Measurements from ENCODE around the gene LY9. TPM values are rescaled to one million over a fixed set of nuclear protein-coding genes. Genes with fewer than 3 reads are reported as not detected.
A peak's percentile ranks its signal among the peaks of the same experiment; 100 is the strongest.

LY9 gene
- total RNA-seq, 1 donor from 2014 or later = not detected

DNA sequence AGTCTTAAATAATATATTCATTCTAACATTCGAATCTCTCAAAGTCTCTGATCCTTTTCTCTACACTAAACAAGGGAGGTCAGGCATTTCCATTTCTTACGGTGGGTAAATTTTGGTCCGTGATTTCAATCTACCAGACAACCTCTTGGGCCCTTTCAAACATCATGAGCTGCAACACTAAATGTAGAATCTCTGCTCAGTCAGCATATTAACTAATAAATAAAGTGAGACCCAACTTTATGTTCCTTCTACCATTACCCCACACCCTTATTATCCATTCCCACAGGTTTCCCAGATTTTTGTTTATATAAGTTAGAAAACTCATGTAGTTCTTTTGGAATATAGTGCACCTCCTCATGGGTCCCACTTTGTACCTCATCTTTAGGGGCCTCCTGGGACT is 32.0 kb upstream of the LY9 start:
- Mint-ChIP-seq H3K9me3 (no peaks in the 10 kb centered on the region), H3K4me3 (no peak overlapping the region), H3K36me3 (no peaks in the 10 kb centered on the region), H3K4me1 (no peaks in the 10 kb centered on the region), H3K27me3 (ENCODE audit: insufficient read depth, low read depth) (peaks cover 2% of the 10 kb centered on the region), H3K27ac (no peak overlapping the region)
- no peak for DNase-seq (ENCODE audit: low spot score)
- TF ChIP-seq EZH2 (IDR thresholded peaks at IDR 0.05) (no peak), EZH2phosphoT487 (IDR thresholded peaks at IDR 0.05) (no peak)
- Histone ChIP-seq H3K36me3 (no peaks in the 10 kb centered on the region), H3K27ac (no peak overlapping the region), H3K4me1 (no peaks in the 10 kb centered on the region), H3K4me2 (no peak overlapping the region), H4K20me1 (ENCODE audit: low read depth) (no peaks in the 10 kb centered on the region), H3K9me3 (ENCODE audit: low read depth) (no peaks in the 10 kb centered on the region), H2AFZ (replicated peaks) (no peak overlapping the region), H3K27me3 (no peaks in the 10 kb centered on the region), H3K4me3 (no peak overlapping the region), H3K9ac (no peak overlapping the region), H3F3A (ENCODE audit: low read depth) (no peaks in the 10 kb centered on the region), H3K79me2 (ENCODE audit: low read depth) (no peaks in the 10 kb centered on the region)

- H2AFZ ChIP-seq (replicated peaks) = peak overlapping the region; percentile 59
- no peak overlapping the region for H3K4me2 ChIP-seq
- H3K27ac ChIP-seq = no peak overlapping the region
These were observed 28.3 kb upstream of the LY9 start for GRCh38 chr1:160767395-160768294.

GRCh38 chr1:160768295-160768657 is 27.7 kb upstream of the LY9 start:
- no peak overlapping the region for H3K4me3 Mint-ChIP-seq
- H3K36me3 Mint-ChIP-seq = no peaks in the 10 kb centered on the region
- no peak overlapping the region for H3K4me2 ChIP-seq
- no peaks in the 10 kb centered on the region for H3K79me2 ChIP-seq (ENCODE audit: low read depth)
- H3K4me3 ChIP-seq = no peak overlapping the region
- H3K27ac Mint-ChIP-seq = no peak overlapping the region
- no peaks in the 10 kb centered on the region for H3K4me1 Mint-ChIP-seq
- no peaks in the 10 kb centered on the region for H3K27me3 ChIP-seq
- H3K9ac ChIP-seq = no peak overlapping the region
- no peaks in the 10 kb centered on the region for H3K9me3 Mint-ChIP-seq
- peak; percentile 42 for DNase-seq (ENCODE audit: low spot score)
- H3K27me3 Mint-ChIP-seq (ENCODE audit: insufficient read depth, low read depth) = peaks cover 2% of the 10 kb centered on the region
- no peaks in the 10 kb centered on the region for H3F3A ChIP-seq (ENCODE audit: low read depth)
- no peak overlapping the region for H3K27ac ChIP-seq
- H3K36me3 ChIP-seq = no peaks in the 10 kb centered on the region
- H4K20me1 ChIP-seq (ENCODE audit: low read depth) = no peaks in the 10 kb centered on the region
- no peaks in the 10 kb centered on the region for H3K4me1 ChIP-seq
- no peaks in the 10 kb centered on the region for H3K9me3 ChIP-seq (ENCODE audit: low read depth)
- TF ChIP-seq EZH2phosphoT487 (IDR thresholded peaks at IDR 0.05) = no peak
- peak; percentile 60 for TF ChIP-seq CTCF (IDR thresholded peaks at IDR 0.05)
- peak overlapping the region; percentile 59 for H2AFZ ChIP-seq (replicated peaks)

More at GRCh38 chr1:160767395-160768294, 28.3 kb upstream of the LY9 start:
- Histone ChIP-seq H3F3A (ENCODE audit: low read depth) (no peaks in the 10 kb centered on the region), H3K27me3 (no peaks in the 10 kb centered on the region), H3K9ac (no peak overlapping the region), H3K9me3 (ENCODE audit: low read depth) (no peaks in the 10 kb centered on the region), H4K20me1 (ENCODE audit: low read depth) (no peaks in the 10 kb centered on the region), H3K36me3 (no peaks in the 10 kb centered on the region), H3K4me1 (no peaks in the 10 kb centered on the region), H3K4me3 (no peak overlapping the region), H3K79me2 (ENCODE audit: low read depth) (no peaks in the 10 kb centered on the region)
- TF ChIP-seq EZH2phosphoT487 (IDR thresholded peaks at IDR 0.05) = no peak
- no peak for TF ChIP-seq CTCF (IDR thresholded peaks at IDR 0.05)
- no peak for TF ChIP-seq EZH2 (IDR thresholded peaks at IDR 0.05)
- Mint-ChIP-seq H3K4me3 (no peak overlapping the region), H3K4me1 (no peaks in the 10 kb centered on the region), H3K36me3 (no peaks in the 10 kb centered on the region), H3K9me3 (no peaks in the 10 kb centered on the region), H3K27me3 (ENCODE audit: insufficient read depth, low read depth) (peaks cover 2% of the 10 kb centered on the region), H3K27ac (no peak overlapping the region)
- no peak for DNase-seq (ENCODE audit: low spot score)

- H3K4me1 ChIP-seq = no peaks in the 10 kb centered on the region
These were observed 23.6 kb upstream of the LY9 start for GRCh38 chr1:160772331-160772730.

More at GRCh38 chr1:160772331-160772730, 23.6 kb upstream of the LY9 start:
- Histone ChIP-seq H3K27ac (no peak overlapping the region), H3K4me3 (no peak overlapping the region), H3K9me3 (ENCODE audit: low read depth) (no peaks in the 10 kb centered on the region), H2AFZ (replicated peaks) (no peak overlapping the region), H3K4me2 (no peak overlapping the region), H3F3A (ENCODE audit: low read depth) (no peaks in the 10 kb centered on the region), H3K36me3 (no peaks in the 10 kb centered on the region), H3K9ac (no peak overlapping the region), H4K20me1 (ENCODE audit: low read depth) (no peaks in the 10 kb centered on the region), H3K27me3 (no peaks in the 10 kb centered on the region), H3K79me2 (ENCODE audit: low read depth) (no peaks in the 10 kb centered on the region)
- H3K9me3 Mint-ChIP-seq = no peaks in the 10 kb centered on the region
- DNase-seq (ENCODE audit: low spot score) = no peak
- H3K27me3 Mint-ChIP-seq (ENCODE audit: insufficient read depth, low read depth) = peaks cover 5% of the 10 kb centered on the region
- TF ChIP-seq EZH2phosphoT487 (IDR thresholded peaks at IDR 0.05) (no peak), EZH2 (IDR thresholded peaks at IDR 0.05) (no peak), CTCF (IDR thresholded peaks at IDR 0.05) (no peak)
- no peak overlapping the region for H3K4me3 Mint-ChIP-seq
- H3K36me3 Mint-ChIP-seq = no peaks in the 10 kb centered on the region
- peaks cover 4% of the 10 kb centered on the region for H3K4me1 Mint-ChIP-seq
- no peak overlapping the region for H3K27ac Mint-ChIP-seq

All from neural progenitor cell (in vitro differentiated cells).